Uterus (tissue), 4 donors: ENCODE results near the gene CA12. TPM values are rescaled to one million over a fixed set of nuclear protein-coding genes. Genes with fewer than 3 reads are reported as not detected.

Experiments used
- DNase-seq, 2 donors: peaks; one replicate each; pipeline ENCODE4 v3.0.0-alpha.2; 2019 to 2020
- H3K27ac ChIP-seq, 2 donors: fragments of 200-600 bp; sonication (generic); 1 replicate in 1 of 2; 2 replicates in 1 of 2; pipeline ENCODE4 v1.5.1; 2016 to 2018
- H3K27me3 ChIP-seq, 2 donors: fragments of 200-600 bp; sonication (generic); one replicate each; pipeline ENCODE4 v1.5.1; 2018 to 2019; ENCODE audit warnings: control low read depth in 1 of 2
- H3K36me3 ChIP-seq, 2 donors: fragments of 200-600 bp; sonication (generic); one replicate each; pipeline ENCODE4 v1.5.1; 2019; ENCODE audit warnings: control low read depth in 1 of 2
- H3K4me1 ChIP-seq, 2 donors: fragments of 200-600 bp; sonication (generic); one replicate each; pipeline ENCODE4 v1.5.1; 2018 to 2019; ENCODE audit warnings: control low read depth in 1 of 2
- H3K4me3 ChIP-seq, 2 donors: fragments of 200-600 bp; sonication (generic); 1 replicate in 1 of 2; 2 replicates in 1 of 2; pipeline ENCODE4 v1.5.1; 2018 to 2019; ENCODE audit warnings: mild to moderate bottlenecking in 1 of 2
- H3K9me3 ChIP-seq, 2 donors: fragments of 200-600 bp; sonication (generic); one replicate each; pipeline ENCODE4 v1.5.1; 2019; ENCODE audit warnings: control low read depth in 1 of 2
- POLR2A ChIP-seq, 2 donors: fragments of 450-650 bp; IDR thresholded peaks; one replicate each; pipeline ENCODE4 v1.6.1; 2016; ENCODE audit warnings: antibody characterized with exemption in 2 of 2, mild to moderate bottlenecking in 1 of 2, moderate library complexity in 1 of 2
- intact Hi-C: fragments of 100-400 bp; cut with DNase I; formaldehyde crosslinking; loops from one replicate; pipeline ENCODE4 v1.15.1; 2023; ENCODE audit warnings: low total_unique reads
- total RNA-seq, 4 donors: library from RNA; depleted of rRNA in 3 of 4; stranded (reverse); fragments of >200 nt in 3 of 4; gene quantifications; one replicate each; pipeline versions ENCODE4 v1.1.0 to v1.2.4, GENCODE V29; 2014 to 2023
- TF ChIP-seq, protein P1 (sequence below), 4 experiments: fragments of 200-600 bp in 2 of 4; fragments of 450-650 bp in 2 of 4; sonication (generic) in 2 of 4; IDR thresholded peaks; one replicate each; pipeline ENCODE4 v1.5.1; 2016 to 2019; ENCODE audit warnings: antibody characterized with exemption in 4 of 4, mild to moderate bottlenecking in 2 of 4, moderate library complexity in 1 of 4
- donor health status: DM: yes; HTN: yes; CAD: no.

The CA12 gene
- total RNA-seq, 4 donors from 2014 or later, result 0.29 to 11.8 (median 8.0) TPM

DNA sequence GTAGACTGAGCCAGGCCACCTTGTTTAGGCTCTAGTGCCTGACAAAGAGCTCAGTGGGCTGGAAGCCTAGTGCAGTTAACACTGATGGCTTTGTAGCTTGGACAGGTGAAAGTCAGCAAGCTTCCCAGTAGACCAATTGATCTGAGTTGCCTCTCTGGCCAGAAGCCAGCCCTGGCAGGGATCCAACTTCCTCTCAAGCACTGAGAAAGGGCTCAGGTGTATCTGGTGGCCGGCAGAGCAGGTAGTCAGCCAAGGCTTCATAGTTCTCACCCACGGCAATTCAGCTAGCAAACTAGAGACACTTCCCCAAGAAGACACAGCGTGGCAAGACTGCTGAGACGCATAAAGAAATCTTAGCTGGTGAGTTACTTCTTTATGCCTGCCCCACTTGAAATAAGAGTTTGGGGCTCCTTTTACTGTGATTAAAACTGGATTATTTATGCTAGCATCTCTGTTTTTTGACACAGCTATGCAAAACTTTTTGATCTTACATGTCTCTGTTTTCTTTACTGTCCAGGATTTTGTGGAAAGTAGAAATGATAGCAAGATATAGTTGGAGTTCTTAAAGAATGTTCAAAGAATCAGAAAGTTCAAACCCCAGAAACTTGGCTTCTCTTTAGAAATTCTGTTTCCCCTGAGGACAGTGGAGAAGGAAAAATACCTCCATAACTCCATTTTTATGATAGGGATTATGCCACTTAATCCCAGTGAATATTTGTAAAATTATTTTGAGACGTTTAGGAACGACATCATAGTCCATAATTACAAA lies 8.4 kb upstream of the CA12 start:
- no peaks in the 10 kb centered on the region for H3K36me3 ChIP-seq
- no peak overlapping the region for H3K27ac ChIP-seq
- H3K4me3 ChIP-seq, result no peak overlapping the region
- no peaks in the 10 kb centered on the region for H3K9me3 ChIP-seq
- peak in 1 of 2 donors; percentile 30 for DNase-seq
- TF ChIP-seq, protein P1, sequence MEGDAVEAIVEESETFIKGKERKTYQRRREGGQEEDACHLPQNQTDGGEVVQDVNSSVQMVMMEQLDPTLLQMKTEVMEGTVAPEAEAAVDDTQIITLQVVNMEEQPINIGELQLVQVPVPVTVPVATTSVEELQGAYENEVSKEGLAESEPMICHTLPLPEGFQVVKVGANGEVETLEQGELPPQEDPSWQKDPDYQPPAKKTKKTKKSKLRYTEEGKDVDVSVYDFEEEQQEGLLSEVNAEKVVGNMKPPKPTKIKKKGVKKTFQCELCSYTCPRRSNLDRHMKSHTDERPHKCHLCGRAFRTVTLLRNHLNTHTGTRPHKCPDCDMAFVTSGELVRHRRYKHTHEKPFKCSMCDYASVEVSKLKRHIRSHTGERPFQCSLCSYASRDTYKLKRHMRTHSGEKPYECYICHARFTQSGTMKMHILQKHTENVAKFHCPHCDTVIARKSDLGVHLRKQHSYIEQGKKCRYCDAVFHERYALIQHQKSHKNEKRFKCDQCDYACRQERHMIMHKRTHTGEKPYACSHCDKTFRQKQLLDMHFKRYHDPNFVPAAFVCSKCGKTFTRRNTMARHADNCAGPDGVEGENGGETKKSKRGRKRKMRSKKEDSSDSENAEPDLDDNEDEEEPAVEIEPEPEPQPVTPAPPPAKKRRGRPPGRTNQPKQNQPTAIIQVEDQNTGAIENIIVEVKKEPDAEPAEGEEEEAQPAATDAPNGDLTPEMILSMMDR (IDR thresholded peaks at IDR 0.05), result no peak
- no peak for TF ChIP-seq POLR2A (IDR thresholded peaks at IDR 0.05)
- H3K4me1 ChIP-seq, result no peaks in the 10 kb centered on the region
- intact Hi-C loops, result no loop called here
- no peaks in the 10 kb centered on the region for H3K27me3 ChIP-seq

DNA sequence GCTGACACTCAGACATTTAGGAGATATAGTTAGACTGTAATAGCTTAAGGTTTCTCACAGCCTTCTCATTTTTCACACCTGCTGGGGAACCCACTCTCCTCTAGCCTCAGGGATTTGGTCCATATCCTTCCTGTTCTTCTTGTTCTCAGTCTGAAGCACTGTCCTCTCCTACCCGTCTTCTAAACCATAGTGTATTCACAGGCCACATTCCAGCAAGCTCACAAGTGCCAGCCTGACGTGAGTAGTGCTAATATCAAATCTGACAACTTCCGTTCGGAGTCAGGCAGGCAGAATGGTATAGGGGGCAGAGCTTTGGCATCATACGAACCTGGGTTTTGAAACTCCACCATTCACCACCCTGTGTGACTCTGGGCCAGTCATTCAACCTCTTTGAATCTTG lies 6.9 kb upstream of the CA12 start:
- no peaks in the 10 kb centered on the region for H3K36me3 ChIP-seq
- DNase-seq, result no peak
- intact Hi-C loops, result no loop called here
- H3K4me1 ChIP-seq, result no peaks in the 10 kb centered on the region
- no peak overlapping the region for H3K4me3 ChIP-seq
- H3K27ac ChIP-seq, result no peak overlapping the region
- H3K9me3 ChIP-seq, result no peaks in the 10 kb centered on the region
- TF ChIP-seq, protein P1 (IDR thresholded peaks at IDR 0.05), result no peak
- no peak for TF ChIP-seq POLR2A (IDR thresholded peaks at IDR 0.05)
- no peaks in the 10 kb centered on the region for H3K27me3 ChIP-seq

DNA sequence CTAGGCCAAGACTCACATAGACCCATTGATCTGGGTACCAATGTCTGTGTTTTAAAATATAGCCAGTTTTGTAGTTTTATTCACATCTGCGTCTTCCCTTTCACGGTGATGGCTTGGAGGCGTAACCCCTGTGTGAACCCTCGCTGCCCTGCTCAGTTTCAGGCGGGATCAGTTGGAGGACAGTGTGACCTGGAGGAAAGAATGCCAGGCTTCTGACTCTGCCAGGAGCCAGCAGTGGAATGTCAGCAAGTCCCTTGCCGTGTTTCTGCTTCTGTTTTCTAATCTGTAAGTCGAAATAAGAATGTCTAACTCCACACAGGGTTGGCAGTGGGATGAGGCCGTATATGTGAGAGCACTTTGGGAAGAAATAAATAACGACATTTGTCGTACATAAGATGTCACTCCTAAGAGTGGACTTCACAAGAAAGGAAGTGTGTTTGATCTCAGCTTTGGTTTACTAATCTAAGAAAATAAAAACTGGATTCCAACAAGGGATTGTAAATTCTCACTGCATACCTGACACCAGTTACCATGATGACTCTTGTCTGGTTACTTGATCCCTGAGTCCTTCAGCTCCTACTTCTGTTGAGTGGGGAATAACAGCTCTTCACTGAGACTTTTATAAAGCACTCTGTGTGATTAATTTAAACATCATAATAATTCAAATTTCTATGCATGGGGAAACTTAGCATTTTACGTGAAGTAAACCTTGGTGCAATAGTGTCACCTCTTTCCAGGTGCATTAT lies 6.3 kb upstream of the CA12 start:
- no peak overlapping the region for H3K4me3 ChIP-seq
- intact Hi-C loops, result no loop called here
- DNase-seq, result no peak
- TF ChIP-seq POLR2A (IDR thresholded peaks at IDR 0.05), result no peak
- TF ChIP-seq, protein P1 (IDR thresholded peaks at IDR 0.05), result no peak
- no peaks in the 10 kb centered on the region for H3K27me3 ChIP-seq
- H3K27ac ChIP-seq, result peak overlapping the region in 1 of 2 donors; percentile 8
- H3K9me3 ChIP-seq, result no peaks in the 10 kb centered on the region
- H3K4me1 ChIP-seq, result no peaks in the 10 kb centered on the region
- H3K36me3 ChIP-seq, result no peaks in the 10 kb centered on the region

DNA sequence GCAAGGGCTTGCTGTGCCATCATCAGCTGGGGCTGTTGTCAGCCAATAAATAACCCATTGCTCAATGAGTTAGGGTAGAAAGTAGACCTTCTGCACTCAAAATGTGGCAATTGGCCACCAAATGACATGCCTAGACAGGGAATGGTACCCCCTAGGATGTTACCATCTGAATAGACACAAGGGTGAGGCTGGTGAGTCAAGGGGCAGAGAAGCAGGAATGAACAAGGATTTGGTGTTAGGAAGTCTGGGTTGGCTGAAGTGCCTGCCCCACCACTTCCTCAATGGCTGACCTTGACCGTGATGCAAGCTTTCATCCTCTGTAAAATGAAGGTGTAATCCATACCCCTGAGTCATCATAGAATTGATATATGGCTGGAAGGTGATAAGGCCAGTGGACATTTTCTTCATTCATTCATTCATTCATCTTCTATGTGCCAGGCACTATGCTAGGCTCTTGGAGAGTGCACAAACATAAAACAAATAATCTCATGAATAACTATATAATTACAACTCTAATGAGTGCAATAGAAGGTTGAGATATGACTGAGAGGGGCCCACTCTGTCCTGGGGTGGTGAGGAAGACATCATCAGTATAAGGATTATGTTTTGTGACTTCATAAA lies 4.4 kb upstream of the CA12 start:
- intact Hi-C loops, result no loop called here
- no peak for TF ChIP-seq POLR2A (IDR thresholded peaks at IDR 0.05)
- TF ChIP-seq, protein P1 (IDR thresholded peaks at IDR 0.05), result no peak

DNA sequence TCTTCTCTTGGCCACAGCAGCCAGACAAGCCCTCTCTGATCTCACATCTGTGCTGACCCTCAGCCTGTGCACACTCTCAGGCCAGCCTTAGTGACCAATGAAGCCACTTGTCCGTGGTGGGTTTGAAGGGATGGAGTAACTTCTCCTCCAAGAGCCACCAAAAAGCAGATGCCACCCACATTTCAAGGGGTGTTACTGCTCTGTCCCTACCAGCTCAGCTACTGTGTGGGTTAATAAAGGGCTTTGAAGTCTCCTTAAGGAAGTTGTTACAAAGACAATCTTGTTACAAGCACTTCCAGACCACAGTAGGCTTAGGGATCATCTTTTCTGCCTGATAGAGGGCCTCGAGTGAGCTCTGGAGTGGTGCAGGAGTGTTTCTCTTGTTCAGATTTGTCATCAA lies 3.3 kb upstream of the CA12 start:
- no peak overlapping the region for H3K27ac ChIP-seq
- no peaks in the 10 kb centered on the region for H3K9me3 ChIP-seq
- TF ChIP-seq, protein P1 (IDR thresholded peaks at IDR 0.05), result no peak
- TF ChIP-seq POLR2A (IDR thresholded peaks at IDR 0.05), result no peak
- no peak overlapping the region for H3K4me3 ChIP-seq
- no peaks in the 10 kb centered on the region for H3K27me3 ChIP-seq
- intact Hi-C loops, result no loop called here
- H3K4me1 ChIP-seq, result no peaks in the 10 kb centered on the region
- H3K36me3 ChIP-seq, result no peaks in the 10 kb centered on the region
- DNase-seq, result no peak

More for the DNA sequence above, 4.4 kb upstream of the CA12 start:
- Histone ChIP-seq H3K4me3 (no peak overlapping the region), H3K9me3 (no peaks in the 10 kb centered on the region), H3K27ac (no peak overlapping the region), H3K36me3 (no peaks in the 10 kb centered on the region), H3K4me1 (no peaks in the 10 kb centered on the region), H3K27me3 (no peaks in the 10 kb centered on the region)
- no peak for DNase-seq
